LoVo (cell line): ENCODE data around the gene ABCA4.

ENCODE experiments used
- DNase-seq: peaks from one replicate; pipeline ENCODE4 v3.0.0-alpha.2; 2016; ENCODE audit warnings: low spot score

ABCA4 gene

DNA sequence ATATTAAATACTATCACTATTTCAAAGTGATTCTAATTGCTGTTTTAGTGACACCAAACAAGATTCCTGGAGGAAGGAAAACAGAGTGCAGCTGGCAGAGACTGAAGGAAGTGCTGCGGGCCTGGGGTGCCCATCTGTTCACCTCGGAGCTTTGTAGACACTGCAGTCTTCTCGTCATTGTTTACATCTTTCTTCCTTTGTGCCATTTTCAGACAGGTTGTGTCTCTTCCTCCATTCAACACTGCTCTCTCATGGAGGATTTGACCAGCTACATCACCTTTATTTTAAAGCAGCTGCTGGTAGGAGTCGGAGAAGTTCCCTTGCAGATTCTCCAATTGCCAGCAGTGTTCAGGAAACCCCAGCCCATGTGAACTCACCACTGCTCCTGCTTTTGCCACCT is 37.3 kb downstream of the ABCA4 start:
- DNase-seq, result no peak

DNA sequence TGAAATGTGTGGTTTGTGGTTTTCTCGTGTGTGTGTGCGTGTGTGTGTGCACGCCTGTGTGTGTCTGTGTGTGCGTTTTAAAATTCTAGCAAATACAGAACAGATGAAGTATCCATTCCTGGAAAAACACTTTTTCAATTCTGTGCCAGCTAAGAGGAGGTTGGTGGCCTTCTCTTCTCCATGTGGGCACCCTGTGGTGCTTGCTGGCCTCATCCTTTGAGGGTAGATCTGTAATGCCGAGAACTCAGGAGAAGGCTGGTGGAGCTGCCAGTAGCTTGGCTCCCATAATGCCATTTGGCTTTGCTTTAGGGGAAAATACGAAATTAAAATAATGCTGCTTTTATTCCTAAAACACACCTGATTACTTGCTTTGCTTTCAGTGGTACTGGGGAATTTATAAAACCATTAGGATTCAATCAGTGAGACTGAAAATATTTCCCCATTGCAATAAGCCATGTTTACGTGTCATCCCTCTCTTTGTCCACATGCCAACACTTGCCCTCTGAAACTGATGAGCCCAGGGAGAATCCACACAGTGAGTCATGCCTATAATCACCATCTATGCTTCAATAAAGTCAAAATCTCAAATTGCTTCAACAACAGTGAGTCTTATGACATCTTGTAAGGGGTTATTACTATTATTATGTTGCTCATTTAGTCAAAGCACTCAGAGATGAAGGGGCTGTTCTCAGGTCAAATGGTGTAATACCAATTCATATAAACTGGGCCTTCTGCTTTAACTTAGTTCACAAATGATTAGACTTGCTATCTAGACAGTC is 39.2 kb downstream of the ABCA4 start:
- peak; percentile 50 for DNase-seq

DNA sequence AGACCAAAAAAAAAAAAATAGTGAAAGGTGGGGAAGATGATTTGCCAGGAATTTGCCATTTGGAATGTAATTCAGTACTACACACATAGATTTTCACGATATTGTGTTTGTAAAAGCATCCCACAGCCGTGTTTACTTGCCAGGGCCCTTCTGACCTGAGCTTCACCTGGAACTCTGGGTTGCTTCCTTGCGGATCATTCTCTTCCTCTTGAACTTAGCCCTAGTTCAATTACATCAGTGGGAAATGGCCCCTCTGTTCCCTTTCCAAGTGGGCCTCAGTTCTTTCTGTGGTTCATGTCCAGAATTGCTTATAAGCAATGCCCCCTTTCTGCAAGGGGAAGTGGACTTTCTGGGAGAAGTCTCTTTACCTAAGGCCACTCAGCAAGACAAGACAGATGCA is 41.0 kb downstream of the ABCA4 start:
- DNase-seq, result no peak

DNA sequence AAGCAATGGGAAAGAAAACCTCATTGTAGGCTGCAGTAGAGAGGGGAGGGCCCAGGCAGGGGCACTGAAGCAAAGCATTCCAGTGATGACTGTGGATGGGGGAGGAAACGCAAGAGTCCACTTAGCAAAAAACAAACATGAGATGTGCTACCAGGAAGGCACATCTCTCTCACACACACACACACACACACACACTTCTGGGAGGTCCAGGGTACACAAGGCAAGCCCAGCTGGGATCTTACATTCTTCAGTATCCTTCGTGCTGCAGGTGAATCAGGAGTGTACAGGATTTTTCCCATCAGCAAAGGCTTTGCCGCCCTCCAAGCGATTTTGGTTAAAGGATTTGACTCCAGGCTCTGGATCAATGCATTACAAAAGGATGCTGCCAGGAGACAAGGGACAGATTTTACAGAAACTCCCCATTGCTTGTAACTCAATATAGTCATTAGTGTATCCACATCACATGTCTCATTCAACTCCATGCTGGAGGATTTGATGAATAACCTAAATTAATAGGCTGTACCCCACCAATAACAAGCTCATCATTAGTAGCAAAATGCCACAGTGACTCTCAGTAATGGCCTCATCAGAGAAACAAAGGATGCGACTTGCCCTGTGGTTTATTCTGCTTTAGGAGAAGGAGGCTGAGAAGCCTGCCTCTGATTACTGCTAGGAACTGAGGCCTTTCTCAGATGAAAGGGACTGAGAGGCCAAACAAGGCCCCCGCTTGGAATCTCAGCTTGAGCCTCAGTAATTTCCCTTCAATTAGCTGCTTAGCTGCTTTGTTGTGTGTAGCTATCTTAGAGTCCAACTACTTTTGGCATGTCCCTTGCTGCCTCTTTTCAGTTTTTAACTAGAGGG is 41.6 kb downstream of the ABCA4 start:
- DNase-seq, result no peak

DNA sequence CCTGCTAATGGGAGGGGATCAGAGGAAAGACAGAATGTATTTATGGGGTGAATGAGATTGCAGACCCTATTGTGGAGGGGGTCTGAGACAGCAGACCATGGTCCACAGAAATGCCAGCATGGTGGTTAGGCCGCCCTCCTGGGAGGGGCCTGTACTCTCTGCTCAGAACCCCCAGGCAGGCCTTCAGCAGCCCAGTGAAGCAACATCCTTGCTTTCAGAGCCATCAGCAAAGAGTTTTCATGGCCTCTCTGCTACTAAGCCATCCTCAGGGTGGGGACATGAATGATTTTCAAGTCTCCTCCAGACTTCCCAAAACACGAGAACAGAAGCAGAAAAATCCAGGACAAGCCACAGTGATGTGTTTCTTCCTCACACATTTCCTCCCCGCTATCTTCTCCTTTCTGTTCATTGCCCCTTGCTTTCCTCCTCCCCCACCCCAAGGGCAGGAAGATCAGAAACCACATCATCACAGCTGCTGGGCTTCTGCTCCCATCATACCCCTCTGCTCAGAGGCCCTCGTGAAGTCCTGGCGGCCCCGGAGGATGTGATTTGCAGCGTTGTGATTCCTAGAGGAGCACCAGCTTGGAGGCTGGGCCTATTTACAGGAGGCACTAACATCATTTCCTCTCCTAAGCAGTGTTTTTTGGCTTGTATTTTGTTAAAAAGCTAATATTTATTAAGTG is 48.0 kb downstream of the ABCA4 start:
- no peak for DNase-seq

DNA sequence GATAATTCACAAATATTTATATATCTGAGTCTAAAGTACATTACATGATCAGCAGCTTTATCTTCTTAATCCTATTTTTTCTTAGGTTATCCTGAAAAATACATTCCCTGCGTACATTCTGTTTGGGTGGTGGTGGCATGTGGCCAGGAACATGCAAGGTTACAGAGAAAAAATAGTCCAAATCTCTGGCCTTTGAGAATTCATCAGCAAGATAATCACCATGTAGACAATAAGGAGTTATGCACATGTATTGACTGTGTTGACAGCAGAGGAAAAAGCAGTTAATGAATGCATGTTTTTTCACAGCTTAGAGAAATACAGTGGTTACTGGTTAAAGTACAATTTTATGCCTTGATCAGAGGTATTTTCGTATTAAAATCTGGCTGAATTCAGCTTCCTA is 49.0 kb downstream of the ABCA4 start:
- no peak for DNase-seq

DNA sequence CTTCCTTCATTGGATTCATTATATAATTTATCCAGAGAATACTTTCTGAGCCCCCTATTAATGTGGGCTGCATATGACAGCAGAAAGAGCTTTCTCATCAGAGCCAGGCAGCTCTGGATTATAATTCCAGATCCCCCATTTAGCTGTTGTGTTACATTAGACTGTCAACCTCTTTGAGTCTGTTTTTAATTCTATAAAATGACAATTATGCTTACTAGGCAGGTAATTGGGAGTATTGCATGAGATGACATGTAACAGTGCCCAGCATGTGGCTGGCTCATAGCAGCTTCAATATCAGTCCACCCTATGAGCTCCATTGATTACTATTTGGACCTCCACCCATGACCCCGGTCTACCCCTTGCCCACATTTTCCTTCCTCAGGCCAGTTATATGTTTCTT is 49.6 kb downstream of the ABCA4 start:
- no peak for DNase-seq

DNA sequence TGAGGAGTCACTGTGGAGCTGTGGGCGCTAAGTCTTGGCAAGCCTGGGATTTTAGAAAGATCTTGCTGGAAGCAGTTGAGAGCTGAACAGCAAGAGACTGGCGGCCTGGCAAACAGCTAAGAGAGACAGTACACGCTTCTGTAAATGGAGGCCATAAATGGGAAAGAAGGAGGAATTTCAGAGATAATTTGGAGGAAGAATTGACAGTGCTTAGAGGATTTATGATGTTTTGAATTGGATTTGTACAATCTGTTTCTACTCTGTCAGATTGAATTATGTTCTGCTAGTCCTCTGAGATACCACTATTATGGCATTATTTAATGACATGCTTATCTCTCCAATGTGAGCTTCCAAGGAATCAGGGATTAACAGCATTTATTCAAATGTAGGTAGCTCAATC is 50.1 kb downstream of the ABCA4 start:
- DNase-seq, result no peak

DNA sequence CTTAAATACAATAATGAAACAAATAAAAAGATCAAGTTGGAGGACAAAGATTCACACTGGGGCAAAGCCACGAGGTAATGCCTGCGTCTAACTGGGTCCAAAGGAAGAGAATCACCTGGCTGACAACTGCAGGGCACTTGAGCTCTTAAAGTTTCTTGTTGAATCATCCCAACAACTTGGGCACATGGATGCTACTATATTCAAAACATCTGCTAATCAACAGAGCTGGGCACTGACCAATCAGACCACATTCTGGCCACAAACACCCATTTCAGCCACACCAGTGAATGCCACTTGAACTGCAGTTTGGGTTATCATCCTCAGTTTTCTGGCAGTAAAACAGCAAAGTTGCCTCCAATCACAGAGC is 51.0 kb downstream of the ABCA4 start:
- no peak for DNase-seq

DNA sequence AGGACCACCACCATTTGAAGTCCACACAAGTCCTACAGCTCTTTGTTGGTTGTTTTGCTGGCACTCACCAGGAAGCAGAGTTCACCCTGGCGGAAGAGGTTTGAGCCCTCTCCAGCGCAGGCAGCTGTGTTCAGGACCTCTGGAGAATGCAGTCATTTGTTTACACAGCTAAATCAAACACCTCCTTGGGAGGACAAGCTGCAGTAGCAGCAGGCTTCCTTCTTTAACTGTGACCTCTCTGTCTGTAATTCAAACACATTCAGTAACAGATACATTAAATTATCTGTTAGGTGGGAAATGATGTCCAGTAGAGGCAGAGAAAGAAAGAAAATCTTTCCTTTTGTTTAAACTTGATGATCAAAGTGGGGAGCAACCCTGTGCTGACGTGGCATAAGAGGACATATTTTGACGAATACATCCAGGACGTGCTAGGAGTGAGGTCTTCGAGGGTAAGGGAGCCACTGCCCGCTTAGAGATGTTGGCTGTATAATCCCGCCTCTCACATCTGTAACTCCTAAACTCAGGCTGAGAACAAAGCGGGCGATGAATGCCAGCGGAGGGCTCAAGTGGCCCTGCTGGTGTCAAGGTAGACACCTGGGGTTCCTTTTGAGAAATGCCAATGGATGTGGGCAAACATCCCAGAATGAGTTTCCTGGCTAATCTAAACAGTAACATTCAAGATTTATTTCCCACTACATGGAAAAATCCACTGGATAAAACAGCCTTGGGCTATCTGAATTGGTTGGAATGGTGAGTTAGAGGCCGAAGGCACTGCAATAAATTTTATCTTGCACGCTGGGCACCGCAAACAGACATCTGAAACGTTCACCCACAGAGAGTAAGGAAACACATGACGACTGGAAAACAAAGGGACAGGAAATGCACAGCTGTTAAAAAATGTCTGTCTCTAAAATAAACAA is 51.7 kb downstream of the ABCA4 start:
- peak; percentile 14 for DNase-seq

DNA sequence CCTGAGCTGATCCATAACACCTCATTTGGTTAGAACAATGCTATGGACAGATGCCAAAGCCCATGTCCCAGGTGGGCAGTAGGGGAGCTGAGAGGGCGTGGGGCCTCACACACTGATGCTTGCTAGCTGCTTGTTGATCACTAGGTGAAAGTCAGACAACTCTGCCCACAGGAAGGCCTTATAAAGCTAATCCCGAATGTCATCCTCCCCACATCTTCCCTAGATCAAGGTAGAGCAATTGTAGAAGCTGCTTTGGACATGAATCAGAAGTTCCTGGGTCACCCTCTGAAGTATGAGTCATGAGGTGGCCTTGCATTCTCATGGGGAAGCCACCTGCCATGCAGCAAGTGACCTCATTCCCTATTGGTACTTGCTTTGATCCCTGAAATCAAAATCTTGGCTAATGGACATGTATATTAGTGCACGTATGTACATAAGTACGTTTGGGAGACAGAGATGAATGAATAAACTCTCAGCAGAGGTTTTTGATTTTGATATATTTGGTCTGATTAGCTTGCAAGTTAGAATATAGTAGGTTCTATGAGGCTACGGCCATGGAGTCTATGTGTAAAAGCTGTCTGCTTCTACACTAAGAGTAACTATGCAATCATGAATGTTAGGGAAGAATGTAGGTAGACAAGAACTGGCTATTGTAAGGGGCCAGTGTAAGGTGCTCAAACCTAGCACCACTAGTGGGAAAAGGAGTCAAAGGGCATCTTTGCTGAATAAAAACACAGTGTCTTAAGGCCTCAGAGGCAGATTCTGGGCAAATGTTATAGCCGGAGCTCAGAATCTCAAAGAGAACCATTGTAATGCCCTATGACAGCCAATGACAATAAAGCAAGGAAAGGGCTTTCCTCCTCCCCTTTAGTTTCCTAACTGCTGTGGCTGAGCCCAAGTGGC is 52.6 kb downstream of the ABCA4 start:
- DNase-seq, result peak; percentile 85

DNA sequence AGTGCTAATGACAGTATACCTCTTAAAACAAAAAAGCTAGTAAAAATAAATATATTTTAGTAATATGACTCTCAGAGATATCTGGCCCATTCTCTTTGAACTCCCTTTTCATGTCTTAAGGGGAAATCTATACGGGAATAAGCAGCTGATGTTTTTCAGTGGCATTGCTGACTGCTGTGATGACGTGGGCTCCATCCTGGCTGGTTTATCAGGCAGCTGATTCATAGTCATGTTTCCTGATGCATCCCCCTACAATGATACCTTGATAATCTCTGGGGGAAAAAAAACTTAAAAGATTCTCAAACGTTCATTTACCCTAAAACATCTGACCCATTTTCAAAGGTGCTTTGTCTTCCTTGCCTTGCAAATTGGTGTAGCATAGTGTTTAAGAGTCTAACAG is 53.8 kb downstream of the ABCA4 start:
- no peak for DNase-seq

DNA sequence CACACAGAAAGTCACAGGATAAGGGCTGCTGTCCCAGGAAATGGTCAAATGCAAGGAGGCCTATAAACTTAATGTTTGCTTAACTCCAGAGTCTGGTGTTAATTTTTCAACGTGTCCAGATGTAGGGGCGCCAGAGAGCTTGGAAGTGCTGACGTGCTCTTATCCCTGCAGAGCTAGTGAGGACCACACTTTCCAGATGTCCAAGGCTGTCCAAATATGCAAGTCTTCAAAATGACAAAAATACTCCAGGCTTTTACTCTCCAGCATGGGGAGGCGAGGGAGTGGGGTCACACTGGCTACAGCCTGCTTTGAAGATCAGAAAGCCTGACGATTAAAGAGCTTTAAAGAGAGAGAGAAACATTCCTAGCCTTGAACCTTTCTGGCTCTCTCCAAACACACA is 57.6 kb downstream of the ABCA4 start:
- DNase-seq, result no peak

DNA sequence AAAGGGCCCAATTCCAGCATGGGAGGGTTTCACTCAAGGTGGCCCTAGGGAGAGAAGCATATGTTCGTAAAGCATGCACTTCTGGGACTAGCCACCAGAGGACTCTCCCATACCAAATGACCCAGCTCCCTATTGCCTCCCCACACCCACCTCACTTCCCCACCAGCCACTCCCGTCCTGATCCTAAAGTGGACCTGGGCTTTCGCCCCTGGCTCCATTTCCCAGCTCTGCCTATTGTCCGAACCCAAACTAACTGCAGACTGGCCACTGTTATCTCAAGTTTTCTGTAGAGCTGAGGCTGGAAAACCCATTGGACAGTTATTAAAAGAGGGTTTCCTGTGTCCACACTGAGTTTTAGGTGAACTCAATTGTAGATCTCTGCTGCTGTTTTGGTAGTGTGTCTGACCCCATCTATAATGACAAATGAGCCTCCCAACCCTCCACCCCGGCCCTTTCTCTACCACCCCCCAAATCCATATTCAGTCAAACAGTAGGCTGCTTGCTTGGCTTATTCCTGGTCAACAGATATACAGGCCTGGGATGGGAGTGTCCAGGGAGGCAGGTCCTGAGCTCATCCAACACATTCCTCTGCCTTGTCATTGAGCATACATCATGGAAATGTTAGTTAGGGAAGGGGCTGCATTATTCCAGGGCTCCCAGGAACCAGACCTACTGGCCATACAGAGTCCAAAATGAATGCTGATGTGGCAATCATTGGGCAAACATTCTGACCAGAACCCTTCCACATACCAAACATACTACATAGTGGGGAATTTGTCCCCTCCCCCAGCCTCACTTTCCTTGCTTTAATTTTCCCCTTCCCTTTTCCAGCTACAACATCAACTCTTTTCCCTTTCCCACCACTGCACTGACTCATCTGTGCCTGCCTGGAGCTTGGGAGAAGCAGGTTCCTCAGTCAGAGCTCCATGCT is 59.2 kb downstream of the ABCA4 start:
- DNase-seq, result peak; percentile 58

DNA sequence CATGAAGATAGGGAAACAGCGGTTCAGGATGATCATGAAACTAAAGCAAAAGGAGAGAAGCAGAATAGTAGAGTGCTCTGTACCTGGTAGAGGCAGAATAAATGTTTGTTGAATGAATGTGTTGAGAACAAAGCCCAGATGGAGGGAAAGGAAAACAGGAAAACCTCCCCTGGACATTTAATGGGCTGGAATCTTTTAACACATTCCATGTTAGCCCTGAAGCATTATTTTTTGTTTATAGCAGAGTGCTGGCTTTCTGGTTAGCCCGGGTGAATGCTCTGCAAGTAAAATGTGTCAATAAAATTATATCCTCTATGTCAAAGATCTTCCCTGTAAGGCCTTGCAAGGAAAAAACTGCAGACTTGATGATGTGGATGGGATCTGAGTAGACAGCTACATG is 60.2 kb downstream of the ABCA4 start:
- no peak for DNase-seq

DNA sequence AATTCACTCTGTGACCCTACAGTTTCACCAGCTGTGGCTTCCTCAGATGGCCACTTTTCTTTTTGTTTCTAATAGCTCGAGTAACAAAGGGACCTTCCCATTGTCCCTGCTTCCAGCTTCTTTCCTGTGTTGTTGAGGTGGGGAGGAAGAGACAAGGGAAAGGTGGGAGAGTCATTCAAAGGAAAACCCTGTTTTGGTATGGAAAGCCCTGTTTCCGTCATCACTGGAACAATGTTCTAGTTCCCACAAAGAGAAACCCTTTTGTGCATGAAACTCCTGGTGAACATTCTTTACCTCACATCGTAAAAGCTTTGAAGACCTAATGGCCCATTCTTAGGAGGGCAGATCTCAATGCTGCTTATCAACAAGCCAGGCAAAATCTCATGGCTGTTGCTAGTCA is 62.2 kb downstream of the ABCA4 start:
- no peak for DNase-seq

DNA sequence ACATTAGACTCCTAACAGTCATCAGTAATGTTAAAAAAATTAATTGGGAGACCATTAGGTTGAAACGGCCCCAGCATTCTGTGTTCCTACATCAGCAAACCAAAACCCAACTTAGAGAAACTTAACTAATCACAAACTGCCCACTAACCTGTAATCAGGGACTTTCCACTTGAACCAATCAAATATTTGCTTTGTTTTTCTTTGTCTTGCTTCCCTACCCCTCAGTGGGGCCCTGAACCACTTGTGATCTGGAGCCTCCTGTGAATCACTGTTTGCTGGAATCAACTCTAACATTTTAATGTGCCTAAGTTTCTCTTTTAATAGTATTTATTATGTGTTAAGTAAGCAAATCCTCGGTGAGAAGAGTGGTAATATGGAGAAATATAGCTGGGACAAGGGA is 64.0 kb downstream of the ABCA4 start:
- DNase-seq, result no peak

DNA sequence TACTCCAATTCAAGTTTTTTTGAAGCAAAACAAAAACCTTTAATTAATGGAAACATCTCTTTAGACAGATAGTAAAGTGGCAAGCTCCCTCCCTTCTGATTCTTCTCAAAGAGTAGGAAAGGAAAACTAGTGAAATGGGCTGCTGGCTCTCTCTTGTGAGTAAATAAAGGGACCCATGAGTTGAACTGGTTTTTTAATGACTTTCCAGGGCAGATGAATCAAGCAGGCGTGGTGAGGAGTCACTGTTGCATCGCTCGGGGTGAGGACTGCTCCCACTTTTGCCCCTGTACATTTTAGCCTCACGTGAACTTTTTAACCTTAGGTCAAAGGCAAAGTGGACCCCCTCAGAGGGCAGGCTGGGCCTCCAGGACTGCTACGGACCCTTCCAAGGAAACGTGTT is 64.8 kb downstream of the ABCA4 start:
- no peak for DNase-seq

DNA sequence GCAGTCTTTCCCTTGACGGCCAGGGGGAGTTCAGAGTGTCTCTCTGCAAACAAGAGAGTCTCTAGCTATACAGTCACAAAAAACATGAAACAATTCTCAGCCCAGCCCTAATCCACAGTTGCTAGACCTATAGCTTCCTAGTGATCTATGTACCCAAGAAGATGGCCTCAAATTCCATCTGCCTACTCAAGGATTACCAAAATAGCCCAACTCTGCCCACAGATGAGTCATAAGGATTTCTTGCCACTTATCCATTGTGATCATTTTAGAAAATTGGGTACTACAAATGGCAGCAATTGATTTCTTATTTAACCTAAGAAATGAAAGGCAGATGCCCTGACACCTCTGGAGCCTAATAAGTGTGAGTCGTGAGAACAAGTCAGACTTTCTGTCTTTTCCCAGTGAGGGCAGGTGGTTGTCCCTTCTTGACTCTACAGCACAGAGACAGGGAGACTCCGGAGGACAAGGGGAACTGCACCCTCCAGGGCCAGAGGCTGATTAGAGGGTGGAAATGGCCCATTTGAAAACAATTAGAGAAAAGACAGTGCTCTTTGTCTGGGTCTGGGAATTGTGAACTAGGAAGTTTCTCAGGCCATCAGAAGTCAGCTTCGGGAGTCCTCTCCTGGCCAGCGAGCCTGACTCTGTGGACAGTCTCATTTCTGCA is 65.4 kb downstream of the ABCA4 start:
- no peak for DNase-seq
